Measurements from ENCODE around the gene ZP1. TPM values are rescaled to one million over a fixed set of nuclear protein-coding genes. Genes with fewer than 3 reads are reported as not detected.
A peak's percentile ranks its signal among the peaks of the same experiment; 100 is the strongest.

Gene ZP1
- total and polyA plus RNA-seq, 7 experiments from 2014 or later = not detected

GRCh38 chr11:60879104-60879503, 11.8 kb downstream of the ZP1 start:
- intact Hi-C loops (cut with micrococcal nuclease) = no loop called here
- Mint-ChIP-seq H3K36me3 (peaks cover 8 to 44% (median 17%) of the 10 kb centered on the region in 5 donors), H3K27ac (no peak overlapping the region), H3K4me3 (no peak overlapping the region), H3K4me1 (peaks cover 0 to 9% (median 5%) of the 10 kb centered on the region in 7 donors), H3K9me3 (no peaks in the 10 kb centered on the region), H3K27me3 (no peaks in the 10 kb centered on the region)
- Histone ChIP-seq H3K36me3 (ENCODE audit: control insufficient read depth in 2 of 3, insufficient read depth in 3 of 3, low read length in 3 of 3) (peaks cover 0 to 41% (median 11%) of the 10 kb centered on the region in 3 experiments), H3K4me3 (ENCODE audit: low read length) (no peak overlapping the region), H3K9me3 (ENCODE audit: control insufficient read depth in 2 of 3, low read length in 3 of 3) (no peaks in the 10 kb centered on the region), H3K4me1 (ENCODE audit: control insufficient read depth in 2 of 2, insufficient read depth in 2 of 2, low read length in 2 of 2) (no peaks in the 10 kb centered on the region), H3K27me3 (ENCODE audit: control insufficient read depth in 2 of 2, insufficient read depth in 2 of 2, low read length in 2 of 2) (no peaks in the 10 kb centered on the region), H3K27ac (ENCODE audit: low read depth, low read length) (no peak overlapping the region)
- no peak for ATAC-seq
- ChIA-PET POLR2A (no interaction called here), CTCF (no interaction called here)
- no peak for DNase-seq

- Mint-ChIP-seq H3K9me3 (no peaks in the 10 kb centered on the region), H3K27ac (peak overlapping the region in 2 of 9 donors; percentile 56 to 62), H3K4me1 (peaks cover 0 to 9% (median 5%) of the 10 kb centered on the region in 7 donors), H3K36me3 (peaks cover 8 to 49% (median 18%) of the 10 kb centered on the region in 5 donors), H3K4me3 (no peak overlapping the region), H3K27me3 (no peaks in the 10 kb centered on the region)
- Histone ChIP-seq H3K27me3 (ENCODE audit: control insufficient read depth in 2 of 2, insufficient read depth in 2 of 2, low read length in 2 of 2) (no peaks in the 10 kb centered on the region), H3K4me3 (ENCODE audit: low read length) (no peak overlapping the region), H3K36me3 (ENCODE audit: control insufficient read depth in 2 of 3, insufficient read depth in 3 of 3, low read length in 3 of 3) (peaks cover 0 to 40% (median 11%) of the 10 kb centered on the region in 3 experiments), H3K9me3 (ENCODE audit: control insufficient read depth in 2 of 3, low read length in 3 of 3) (no peaks in the 10 kb centered on the region), H3K27ac (ENCODE audit: low read depth, low read length) (no peak overlapping the region), H3K4me1 (ENCODE audit: control insufficient read depth in 2 of 2, insufficient read depth in 2 of 2, low read length in 2 of 2) (no peaks in the 10 kb centered on the region)
- ChIA-PET CTCF (no interaction called here), POLR2A (interaction anchor here (0.6 kb wide), 1 partner anchor 36 kb away, joined by 3 read pairs; no protein-coding TSS in a partner anchor)
- intact Hi-C loops (cut with micrococcal nuclease) = no loop called here
- DNase-seq (no peak), ATAC-seq (no peak)
Observed at GRCh38 chr11:60879971-60880588, 12.7 kb downstream of the ZP1 start.

- POLR2A ChIA-PET = no interaction called here
- intact Hi-C loops (cut with micrococcal nuclease) = no loop called here
Observed at GRCh38 chr11:60880643-60881282, 13.4 kb downstream of the ZP1 start.

GRCh38 chr11:60887556-60887955, 20.2 kb downstream of the ZP1 start:
- Histone ChIP-seq H3K27me3 (ENCODE audit: control insufficient read depth in 2 of 2, insufficient read depth in 2 of 2, low read length in 2 of 2) (no peaks in the 10 kb centered on the region), H3K4me1 (ENCODE audit: control insufficient read depth in 2 of 2, insufficient read depth in 2 of 2, low read length in 2 of 2) (no peaks in the 10 kb centered on the region), H3K9me3 (ENCODE audit: control insufficient read depth in 2 of 3, low read length in 3 of 3) (no peaks in the 10 kb centered on the region), H3K4me3 (ENCODE audit: low read length) (no peak overlapping the region), H3K36me3 (ENCODE audit: control insufficient read depth in 2 of 3, insufficient read depth in 3 of 3, low read length in 3 of 3) (peaks cover 4 to 38% (median 6%) of the 10 kb centered on the region in 3 experiments), H3K27ac (ENCODE audit: low read depth, low read length) (no peak overlapping the region)
- Mint-ChIP-seq H3K27ac (no peak overlapping the region), H3K27me3 (no peaks in the 10 kb centered on the region), H3K9me3 (no peaks in the 10 kb centered on the region), H3K4me3 (no peak overlapping the region), H3K36me3 (peaks cover 10 to 46% (median 22%) of the 10 kb centered on the region in 5 donors), H3K4me1 (peaks cover 0 to 9% (median 7%) of the 10 kb centered on the region in 7 donors)
- DNase-seq (peak in 2 of 9 donors; percentile 14 to 24), ATAC-seq (peak; percentile 87)
- POLR2A ChIA-PET = no interaction called here
- intact Hi-C loops (cut with micrococcal nuclease) = loop anchor here (1.0 kb wide), 2 partner anchors 56 to 112 kb away; no protein-coding TSS in a partner anchor
- CTCF ChIA-PET = interaction anchor here (0.7 to 2.4 kb wide), 4 partner anchors 12 to 56 kb away, joined by 3 to 29 read pairs (median 5); no protein-coding TSS in a partner anchor

More at GRCh38 chr11:60880643-60881282, 13.4 kb downstream of the ZP1 start:
- CTCF ChIA-PET = no interaction called here
- Histone ChIP-seq H3K27ac (ENCODE audit: low read depth, low read length) (no peak overlapping the region), H3K9me3 (ENCODE audit: control insufficient read depth in 2 of 3, low read length in 3 of 3) (no peaks in the 10 kb centered on the region), H3K4me1 (ENCODE audit: control insufficient read depth in 2 of 2, insufficient read depth in 2 of 2, low read length in 2 of 2) (no peaks in the 10 kb centered on the region), H3K27me3 (ENCODE audit: control insufficient read depth in 2 of 2, insufficient read depth in 2 of 2, low read length in 2 of 2) (no peaks in the 10 kb centered on the region), H3K36me3 (ENCODE audit: control insufficient read depth in 2 of 3, insufficient read depth in 3 of 3, low read length in 3 of 3) (peaks cover 0 to 34% (median 11%) of the 10 kb centered on the region in 3 experiments), H3K4me3 (ENCODE audit: low read length) (no peak overlapping the region)
- DNase-seq (no peak), ATAC-seq (no peak)
- peak overlapping the region in 5 of 9 donors; percentile 6 to 62 (median 56) for H3K27ac Mint-ChIP-seq
- H3K36me3 Mint-ChIP-seq = peaks cover 8 to 52% (median 18%) of the 10 kb centered on the region in 5 donors
- peaks cover 0 to 9% (median 5%) of the 10 kb centered on the region in 7 donors for H3K4me1 Mint-ChIP-seq
- H3K4me3 Mint-ChIP-seq = no peak overlapping the region
- no peaks in the 10 kb centered on the region for H3K9me3 Mint-ChIP-seq
- H3K27me3 Mint-ChIP-seq = no peaks in the 10 kb centered on the region

- CTCF ChIA-PET = interaction anchor here (0.6 to 2.0 kb wide), 2 partner anchors 10 to 43 kb away, joined by 3 to 13 read pairs; no protein-coding TSS in a partner anchor
- POLR2A ChIA-PET = interaction anchor here (1.7 kb wide), 1 partner anchor 14 kb away, joined by 8 read pairs; no protein-coding TSS in a partner anchor
- no peaks in the 10 kb centered on the region for H3K27me3 ChIP-seq (ENCODE audit: control insufficient read depth in 2 of 2, insufficient read depth in 2 of 2, low read length in 2 of 2)
- ATAC-seq (no peak), DNase-seq (no peak)
- Mint-ChIP-seq H3K27me3 (no peaks in the 10 kb centered on the region), H3K9me3 (no peaks in the 10 kb centered on the region), H3K27ac (peak overlapping the region in 4 of 9 donors; percentile 0 to 73 (median 33)), H3K4me3 (no peak overlapping the region), H3K36me3 (peaks cover 6 to 45% (median 22%) of the 10 kb centered on the region in 5 donors), H3K4me1 (peaks cover 0 to 8% (median 4%) of the 10 kb centered on the region in 7 donors)
- peaks cover 4 to 56% (median 8%) of the 10 kb centered on the region in 3 experiments for H3K36me3 ChIP-seq (ENCODE audit: control insufficient read depth in 2 of 3, insufficient read depth in 3 of 3, low read length in 3 of 3)
- H3K4me1 ChIP-seq (ENCODE audit: control insufficient read depth in 2 of 2, insufficient read depth in 2 of 2, low read length in 2 of 2) = no peaks in the 10 kb centered on the region
- no peaks in the 10 kb centered on the region for H3K9me3 ChIP-seq (ENCODE audit: control insufficient read depth in 2 of 3, low read length in 3 of 3)
- intact Hi-C loops (cut with micrococcal nuclease) = no loop called here
- no peak overlapping the region for H3K4me3 ChIP-seq (ENCODE audit: low read length)
- no peak overlapping the region for H3K27ac ChIP-seq (ENCODE audit: low read depth, low read length)
Observed at GRCh38 chr11:60889869-60890311, 22.5 kb downstream of the ZP1 start.

- Histone ChIP-seq H3K27me3 (ENCODE audit: control insufficient read depth in 2 of 2, insufficient read depth in 2 of 2, low read length in 2 of 2) (no peaks in the 10 kb centered on the region), H3K27ac (ENCODE audit: low read depth, low read length) (no peak overlapping the region), H3K4me3 (ENCODE audit: low read length) (no peak overlapping the region), H3K36me3 (ENCODE audit: control insufficient read depth in 2 of 3, insufficient read depth in 3 of 3, low read length in 3 of 3) (peaks cover 6 to 64% (median 16%) of the 10 kb centered on the region in 3 experiments), H3K9me3 (ENCODE audit: control insufficient read depth in 2 of 3, low read length in 3 of 3) (no peaks in the 10 kb centered on the region), H3K4me1 (ENCODE audit: control insufficient read depth in 2 of 2, insufficient read depth in 2 of 2, low read length in 2 of 2) (no peaks in the 10 kb centered on the region)
- Mint-ChIP-seq H3K36me3 (peaks cover 11 to 46% (median 22%) of the 10 kb centered on the region in 5 donors), H3K9me3 (no peaks in the 10 kb centered on the region), H3K27me3 (no peaks in the 10 kb centered on the region), H3K27ac (peak overlapping the region in 1 of 9 donors; percentile 12), H3K4me3 (no peak overlapping the region), H3K4me1 (peaks cover 0 to 9% (median 4%) of the 10 kb centered on the region in 7 donors)
- ChIA-PET CTCF (interaction anchor here (2.0 kb wide), 1 partner anchor 9 kb away, joined by 13 read pairs; no protein-coding TSS in a partner anchor), POLR2A (interaction anchor here (0.6 to 1.7 kb wide), 2 partner anchors 14 to 90 kb away, joined by 3 to 8 read pairs; no protein-coding TSS in a partner anchor)
- intact Hi-C loops (cut with micrococcal nuclease) = no loop called here
- no peak for ATAC-seq
- no peak for DNase-seq
Observed at GRCh38 chr11:60890696-60891095, 23.4 kb downstream of the ZP1 start.

Measured in naive thymus-derived CD4-positive, alpha-beta T cell (primary cell).